H1 (cell line): Measurements from ENCODE around the gene USP16. TPM values are rescaled to one million over a fixed set of nuclear protein-coding genes. Genes with fewer than 3 reads are reported as not detected.

ENCODE experiments used
- CTCF ChIA-PET: fragments of 300-600 bp; sonication (Branson Sonifier 250); formaldehyde crosslinking; loops from one replicate; lab custom pipeline; 2021; ENCODE audit not compliant: partially characterized antibody; lab: Charles Lee
- POLR2A ChIA-PET: fragments of 300-600 bp; sonication (Branson Sonifier 250); formaldehyde crosslinking; loops from one replicate; lab custom pipeline; 2021; ENCODE audit warnings: inconsistent platforms; ENCODE audit not compliant: partially characterized antibody; lab: Charles Lee
- DNase-seq, 2 experiments: peaks; one replicate each; pipeline versions ENCODE4 v3.0.0 to v3.0.0-alpha.2; 2010 to 2022; ENCODE audit warnings: low spot score in 2 of 2, low read depth in 1 of 2, mixed read lengths in 1 of 2
- FAIRE-seq: peaks from 2 replicates; lab custom pipeline; 2011; peaks lifted over from hg19 to GRCh38; lab: Jason Lieb, UNC
- H2AFZ ChIP-seq: 2 replicates; pipeline ENCODE4 v1.8.1; 2012; ENCODE audit warnings: low read length, inconsistent platforms
- H2AK5ac ChIP-seq: 2 replicates; pipeline ENCODE4 v1.6.1; 2013; ENCODE audit warnings: low read depth, low read length
- H2BK120ac ChIP-seq: replicated peaks from 2 replicates; pipeline ENCODE3; 2013; ENCODE audit warnings: low read depth, low read length, inconsistent platforms
- H2BK12ac ChIP-seq: 2 replicates; pipeline ENCODE4 v1.6.1; 2013; ENCODE audit warnings: low read depth, low read length
- H2BK15ac ChIP-seq: 2 replicates; pipeline ENCODE4 v1.6.1; 2013; ENCODE audit warnings: low read length
- H2BK20ac ChIP-seq: 2 replicates; pipeline ENCODE4 v1.6.1; 2013; ENCODE audit warnings: low read length
- H2BK5ac ChIP-seq: 2 replicates; pipeline ENCODE4 v1.6.1; 2013; ENCODE audit warnings: low read depth, low read length
- H3K14ac ChIP-seq: 2 replicates; pipeline ENCODE4 v1.6.1; 2013; ENCODE audit warnings: inconsistent platforms; ENCODE audit not compliant: insufficient read length
- H3K18ac ChIP-seq: 2 replicates; pipeline ENCODE4 v1.6.1; 2013; ENCODE audit warnings: low read length; ENCODE audit errors: extremely low read depth
- H3K23ac ChIP-seq: 2 replicates; pipeline ENCODE4 v1.6.1; 2013; ENCODE audit warnings: inconsistent platforms; ENCODE audit not compliant: insufficient read length
- H3K23me2 ChIP-seq: 2 replicates; pipeline ENCODE4 v1.6.1; 2013; ENCODE audit warnings: low read depth, low read length
- H3K27ac ChIP-seq: 2 replicates; pipeline ENCODE4 v1.6.1; 2011; ENCODE audit warnings: low read depth, low read length, inconsistent platforms
- H3K27me3 ChIP-seq, 4 experiments: replicated peaks in 1 of 4; 1 replicate in 1 of 4; 2 replicates in 3 of 4; pipeline versions ENCODE4 v1.6.1 to v1.8.1; 2011 to 2013; ENCODE audit warnings: low read length in 3 of 4, mild to moderate bottlenecking in 3 of 4, inconsistent platforms in 2 of 4, mixed read lengths in 2 of 4, moderate library complexity in 1 of 4; ENCODE audit not compliant: control insufficient read depth in 3 of 4, insufficient read depth in 3 of 4; ENCODE audit errors: extremely low read depth in 1 of 4
- H3K36me3 ChIP-seq, 4 experiments: 2 replicates each; pipeline versions ENCODE4 v1.6.1 to v1.8.1; 2011 to 2013; ENCODE audit warnings: mild to moderate bottlenecking in 4 of 4, low read length in 3 of 4, moderate library complexity in 2 of 4, control low read depth in 1 of 4, inconsistent platforms in 1 of 4; ENCODE audit not compliant: insufficient read depth in 4 of 4, control insufficient read depth in 2 of 4
- H3K4ac ChIP-seq: replicated peaks from 2 replicates; pipeline ENCODE3; 2013; ENCODE audit warnings: low read length, low read depth, mixed read lengths, inconsistent platforms; ENCODE audit not compliant: insufficient read length
- H3K4me1 ChIP-seq, 4 experiments: replicated peaks in 1 of 4; 1 replicate in 1 of 4; 2 replicates in 3 of 4; pipeline versions ENCODE4 v1.6.1 to v1.8.1; 2011 to 2013; ENCODE audit warnings: low read length in 3 of 4, inconsistent platforms in 2 of 4, mixed read lengths in 1 of 4; ENCODE audit not compliant: insufficient read depth in 4 of 4, control insufficient read depth in 3 of 4
- H3K4me2 ChIP-seq, 2 experiments: 2 replicates each; pipeline versions ENCODE4 v1.6.1 to v1.8.1; 2011 to 2013; ENCODE audit warnings: low read depth in 2 of 2, low read length in 2 of 2, control low read depth in 1 of 2, inconsistent platforms in 1 of 2, mild to moderate bottlenecking in 1 of 2; ENCODE audit not compliant: insufficient read depth in 1 of 2
- H3K4me3 ChIP-seq, 4 experiments: fragments of 200-600, 300-600 bp in 1 of 4; sonication (generic), shearing (Covaris generic), sonication (Bioruptor Twin) in 1 of 4; 2 replicates each; pipeline versions ENCODE4 v1.5.1 to v1.8.1; 2011 to 2016; ENCODE audit warnings: low read length in 4 of 4, low read depth in 3 of 4, control low read depth in 2 of 4, inconsistent platforms in 2 of 4, mild to moderate bottlenecking in 2 of 4, mixed read lengths in 1 of 4, moderate library complexity in 1 of 4; ENCODE audit not compliant: insufficient read depth in 2 of 4; ENCODE audit errors: extremely low read depth in 1 of 4
- H3K56ac ChIP-seq: replicated peaks from 2 replicates; pipeline ENCODE3; 2013; ENCODE audit warnings: low read depth, mild to moderate bottlenecking, mixed read lengths, low read length, inconsistent platforms; ENCODE audit not compliant: insufficient read length
- H3K79me1 ChIP-seq: 2 replicates; pipeline ENCODE4 v1.6.1; 2013; ENCODE audit warnings: low read depth, low read length, control low read depth
- H3K79me2 ChIP-seq, 2 experiments: 2 replicates each; pipeline versions ENCODE4 v1.6.1 to v1.8.1; 2012 to 2013; ENCODE audit warnings: low read length in 2 of 2, mild to moderate bottlenecking in 2 of 2, inconsistent platforms in 1 of 2; ENCODE audit not compliant: insufficient read depth in 2 of 2, control insufficient read depth in 1 of 2
- H3K9ac ChIP-seq, 4 experiments: replicated peaks in 1 of 4; 1 replicate in 1 of 4; 2 replicates in 3 of 4; pipeline versions ENCODE4 v1.6.1 to v1.8.1; 2011 to 2013; ENCODE audit warnings: low read depth in 3 of 4, low read length in 3 of 4, control low read depth in 2 of 4, mild to moderate bottlenecking in 2 of 4, moderate library complexity in 2 of 4, inconsistent platforms in 1 of 4; ENCODE audit errors: extremely low read depth in 1 of 4
- H3K9me3 ChIP-seq, 2 experiments: 2 replicates each; pipeline versions ENCODE4 v1.6.1 to v1.8.1; 2012 to 2013; ENCODE audit warnings: mild to moderate bottlenecking in 2 of 2, moderate library complexity in 2 of 2, control low read depth in 1 of 2, inconsistent platforms in 1 of 2, low read depth in 1 of 2, low read length in 1 of 2, mixed read lengths in 1 of 2; ENCODE audit not compliant: insufficient read depth in 2 of 2
- H4K20me1 ChIP-seq, 2 experiments: replicated peaks in 1 of 2; 2 replicates each; pipeline versions ENCODE3 to v1.8.1; 2011 to 2013; ENCODE audit warnings: inconsistent platforms in 2 of 2, low read length in 2 of 2, mild to moderate bottlenecking in 1 of 2; ENCODE audit not compliant: insufficient read depth in 2 of 2, control insufficient read depth in 1 of 2
- H4K5ac ChIP-seq: 2 replicates; pipeline ENCODE4 v1.6.1; 2013; ENCODE audit warnings: low read length, low read depth, mixed read lengths, inconsistent platforms; ENCODE audit not compliant: insufficient read length
- H4K8ac ChIP-seq: 2 replicates; pipeline ENCODE4 v1.8.0; 2013; ENCODE audit warnings: mild to moderate bottlenecking, moderate library complexity, low read length, inconsistent platforms; ENCODE audit not compliant: insufficient read depth; ENCODE audit errors: extremely low read depth
- H4K91ac ChIP-seq: replicated peaks from 2 replicates; pipeline ENCODE3; 2013; ENCODE audit warnings: low read length, mixed read lengths, inconsistent platforms; ENCODE audit not compliant: insufficient read length
- BCL11A ChIP-seq, 2 experiments: IDR thresholded peaks; one replicate each; pipeline ENCODE4 v1.6.1; 2011; ENCODE audit warnings: low read depth in 2 of 2, low read length in 2 of 2, mild to moderate bottlenecking in 2 of 2
- CBX8 ChIP-seq: fragments of 300-800, 300-1000 bp; sonication (generic); IDR thresholded peaks from 2 replicates; pipeline ENCODE4 v1.7.1; 2016; ENCODE audit warnings: low read depth, low read length, borderline replicate concordance
- EGR1 ChIP-seq: IDR thresholded peaks from 2 replicates; pipeline ENCODE4 v1.6.1; 2011; ENCODE audit warnings: low read depth, low read length, borderline replicate concordance
- FOSL1 ChIP-seq: IDR thresholded peaks from 2 replicates; pipeline ENCODE4 v1.6.1; 2011; ENCODE audit warnings: mild to moderate bottlenecking, low read depth, low read length, moderate library complexity; ENCODE audit not compliant: insufficient read depth
- JUN ChIP-seq: IDR thresholded peaks from 2 replicates; pipeline ENCODE4 v1.6.1; 2011; ENCODE audit warnings: low read depth, mild to moderate bottlenecking, improper control_type of control experiment, low read length
- KDM1A ChIP-seq: fragments of 200-600, 300-600 bp; sonication (generic); IDR thresholded peaks from 2 replicates; pipeline ENCODE4 v1.7.1; 2016; ENCODE audit warnings: mild to moderate bottlenecking, low read length, borderline replicate concordance
- SP4 ChIP-seq: IDR thresholded peaks from 2 replicates; pipeline ENCODE4 v1.6.1; 2012; ENCODE audit warnings: low read length, inconsistent platforms
- WGBS, 2 experiments: shearing (Covaris generic) in 1 of 2; methylation state at CpG; one replicate each; pipeline versions ENCODE4 v1.1.6 to v1.1.7; 2013 to 2015; ENCODE audit warnings: low lambda C conversion rate in 2 of 2, mixed read lengths in 2 of 2, inconsistent platforms in 1 of 2, low coverage in 1 of 2, missing lambda C conversion rate in 1 of 2; ENCODE audit not compliant: insufficient replicate concordance in 2 of 2, insufficient coverage in 1 of 2, insufficient read length in 1 of 2; ENCODE audit errors: extremely low coverage in 1 of 2, missing lambda C conversion rate in 1 of 2; 5-methylcytosine and 5-hydroxymethylcytosine counted together
- long read RNA-seq, 2 experiments: library from RNA in 1 of 2; library from capped mRNA in 1 of 2; stranded (forward); transcript quantifications; one replicate each; pipeline ENCODE4 v2.0.0, GENCODE V29; 2021; ENCODE audit warnings: inconsistent platforms in 1 of 2
- polyA minus RNA-seq, 3 experiments: library from RNA; depleted of rRNA, polyadenylated mRNA; stranded (reverse); fragments of >200 nt; gene quantifications; 1 replicate in 2 of 3; 2 replicates in 1 of 3; pipeline ENCODE4 v1.2.3, GENCODE V29; 2011
- polyA plus RNA-seq, 7 experiments: library from polyadenylated mRNA; depleted of rRNA in 3 of 7; stranded (reverse) in 5 of 7; unstranded in 2 of 7; fragments of >200 nt in 5 of 7; fragments of 200-250 nt in 2 of 7; gene quantifications; 1 replicate in 5 of 7; 2 replicates in 1 of 7; 4 replicates in 1 of 7; pipeline versions ENCODE4 v1.2.1 to v1.2.3, GENCODE V29; 2011 to 2013; ENCODE audit warnings: missing spikeins in 2 of 7, mixed read lengths in 2 of 7
- total RNA-seq: library from RNA; stranded (reverse); fragmentation: NEBNext Ultra II Directional; extraction: Animal tissue kit (Norgen Biotek cat#: 25700); gene quantifications from 2 replicates; pipeline ENCODE4 v1.2.1, GENCODE V29; 2021

The USP16 gene
- total RNA-seq (19.1 and 19.9 TPM in 2 replicates), polyA plus RNA-seq (2011; rRNA removed) (1.8 and 3.4 TPM in 2 replicates), polyA minus RNA-seq (2011; rRNA and poly(A)+ RNA removed) (7.6 and 10.4 TPM in 2 replicates)
- polyA plus RNA-seq (2011; cell fraction: cytosol; rRNA removed): 7.0 TPM
- polyA plus RNA-seq (2011; cell fraction: nucleus; rRNA removed): 4.0 TPM
- polyA plus RNA-seq (2012, experiment 1 of 2): 9.1 to 18.4 TPM (median 10.6 TPM) in 4 replicates
- 1.8 TPM for polyA plus RNA-seq (2012, experiment 2 of 2)
- 20.6 TPM for polyA plus RNA-seq (2013, experiment 1 of 2)
- 19.0 TPM for polyA plus RNA-seq (2013, experiment 2 of 2)
- 6.2 TPM for polyA minus RNA-seq (2011; cell fraction: cytosol; rRNA and poly(A)+ RNA removed)
- polyA minus RNA-seq (2011; cell fraction: nucleus; rRNA and poly(A)+ RNA removed): 20.5 TPM
- long read RNA-seq, experiment 1, partial matches to known transcripts: 12 of 17 reads
- long read RNA-seq, experiment 1, other reads (novel, unspliced or antisense): 1 of 17 reads
- long read RNA-seq, experiment 2, transcript USP16-203 (18 exons, 2,960 nt): major isoform, 6 of 18 reads
- long read RNA-seq, experiment 2, partial matches to known transcripts: 9 of 18 reads
- long read RNA-seq, experiment 2, other reads (novel, unspliced or antisense): 2 of 18 reads

DNA sequence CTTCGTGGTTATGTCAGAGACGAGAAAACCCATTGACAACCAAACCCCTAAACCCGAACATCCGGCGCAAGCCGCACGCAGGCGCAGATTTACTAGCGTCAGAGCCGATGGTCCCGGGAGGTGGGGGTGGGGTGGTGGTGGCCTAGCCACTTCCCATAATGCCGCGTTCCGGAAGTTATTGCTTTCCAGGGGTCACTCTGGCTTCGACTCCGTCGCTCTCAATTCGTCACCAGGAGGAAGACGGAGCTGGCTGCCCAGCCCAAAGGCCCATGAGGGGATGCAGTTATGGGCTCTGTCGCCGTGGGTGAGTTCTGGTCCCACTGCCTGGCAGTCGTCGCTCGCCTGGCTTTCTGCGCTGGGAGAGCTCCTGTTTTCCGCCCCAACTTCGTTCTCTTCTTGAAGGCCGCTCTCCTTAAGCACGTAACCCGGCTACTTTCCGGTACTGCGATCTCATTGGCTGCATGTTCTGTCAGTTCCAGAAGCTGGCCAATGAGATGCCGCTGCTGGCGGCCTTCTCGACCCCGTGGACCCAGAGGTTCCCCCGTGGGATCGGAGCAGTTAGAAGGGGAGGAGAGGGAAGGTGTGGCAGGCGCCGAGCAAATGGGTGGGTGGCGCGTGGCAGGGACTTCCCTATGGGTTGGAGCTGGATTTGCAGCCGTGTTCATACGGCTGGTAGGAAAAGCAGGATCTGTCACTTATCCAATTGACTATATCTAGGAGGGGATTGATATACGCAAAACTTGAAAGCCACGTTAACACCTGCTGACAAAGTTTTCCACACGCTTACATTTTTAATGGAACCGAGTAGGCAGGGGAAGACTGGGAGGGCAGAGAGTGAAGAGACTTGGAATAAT is at the start of gene USP16:
Gene USP16 (plus strand): TSS at position 195 of the 854 bp plus-strand sequence. CDS start 3,246 bp downstream, outside the sequence.
- Histone ChIP-seq H3K79me1 (no peaks in the 10 kb centered on the region; the same call in 1 of the 2 replicates), H3K27ac (peak within 1 kb of the TSS; percentile 99), H3K27me3 (no peaks in the 10 kb centered on the region), H3K9ac (peak within 1 kb of the TSS; percentile 95 to 100 (median 99)), H3K56ac (peak within 1 kb of the TSS; percentile 96), H3K4me2 (peak within 1 kb of the TSS; percentile 93 to 95), H4K20me1 (peaks cover 0 to 3% of the 10 kb centered on the region in 2 experiments), H3K9me3 (no peaks in the 10 kb centered on the region), H3K14ac (no peak within 1 kb of the TSS), H3K4me3 (peak within 1 kb of the TSS; percentile 85 to 99 (median 96)), H4K8ac (peak within 1 kb of the TSS; percentile 100), H2BK15ac (peak within 1 kb of the TSS; percentile 72; the same call in 1 of the 2 replicates), H3K23me2 (peaks cover 5% of the 10 kb centered on the region; the same call in 1 of the 2 replicates), H2AK5ac (no peak within 1 kb of the TSS), H2BK20ac (peak within 1 kb of the TSS; percentile 86; the same call in 1 of the 2 replicates), H3K4me1 (no peaks in the 10 kb centered on the region), H2BK5ac (peak within 1 kb of the TSS; percentile 100), H2BK120ac (peak within 1 kb of the TSS; percentile 91), H4K5ac (peak within 1 kb of the TSS; percentile 98), H2BK12ac (peak within 1 kb of the TSS; percentile 92; the same call in 1 of the 2 replicates), H3K23ac (no peak within 1 kb of the TSS), H3K18ac (peak within 1 kb of the TSS; percentile 98), H4K91ac (peak within 1 kb of the TSS; percentile 61), H3K36me3 (no peaks in the 10 kb centered on the region; a peak in 1 of 8 replicates), H2AFZ (peak within 1 kb of the TSS; percentile 99), H3K4ac (peak within 1 kb of the TSS; percentile 92), H3K79me2 (peaks cover 0 to 30% of the 10 kb centered on the region in 2 experiments; a peak in 2 of 4 replicates)
- CTCF ChIA-PET: interaction anchor here (0.6 to 1.4 kb wide), 3 partner anchors 24 to 280 kb away, joined by 3 to 5 read pairs (median 4); no protein-coding TSS in a partner anchor
- WGBS, 2 experiments: 2% methylated on average over 48 of the region's 48 CpGs; no CpG with 5 or more reads in 1 of the 2 experiments
- POLR2A ChIA-PET: interaction anchor here (0.7 to 3.3 kb wide), 12 partner anchors 9 to 91 kb away, joined by 3 to 28 read pairs (median 4); partner anchors contain the start of gene LTN1
- DNase-seq (peak; percentile 81 to 98), FAIRE-seq (no peak)
- TF ChIP-seq EGR1: no peak
- no peak for TF ChIP-seq FOSL1
- no peak for TF ChIP-seq CBX8
- TF ChIP-seq KDM1A: no peak
- TF ChIP-seq BCL11A (IDR thresholded peaks at IDR 0.05; ENCODE audit: low read depth in 2 of 2, low read length in 2 of 2): no peak
- no peak for TF ChIP-seq JUN
- TF ChIP-seq SP4: 0 out of 2 replicates have a peak, but pooled peaks have one; percentile 45
